GM18498 (cell line): ENCODE data around the gene LARGE1.
A peak's percentile ranks its signal among the peaks of the same experiment; 100 is the strongest.
"Not testable (repeated sequence)": the region's sequence is repeated elsewhere in the genome, so short reads cannot be mapped to it uniquely, and the experiment has no call there.

Experiments
- ATAC-seq: cut with Tn5 transposase; IDR thresholded peaks from one replicate; pipeline ENCODE4 v1.9.1; 2021; ENCODE audit warnings: mild to moderate bottlenecking, moderate library complexity; ENCODE audit not compliant: unreplicated experiment

The LARGE1 gene

DNA sequence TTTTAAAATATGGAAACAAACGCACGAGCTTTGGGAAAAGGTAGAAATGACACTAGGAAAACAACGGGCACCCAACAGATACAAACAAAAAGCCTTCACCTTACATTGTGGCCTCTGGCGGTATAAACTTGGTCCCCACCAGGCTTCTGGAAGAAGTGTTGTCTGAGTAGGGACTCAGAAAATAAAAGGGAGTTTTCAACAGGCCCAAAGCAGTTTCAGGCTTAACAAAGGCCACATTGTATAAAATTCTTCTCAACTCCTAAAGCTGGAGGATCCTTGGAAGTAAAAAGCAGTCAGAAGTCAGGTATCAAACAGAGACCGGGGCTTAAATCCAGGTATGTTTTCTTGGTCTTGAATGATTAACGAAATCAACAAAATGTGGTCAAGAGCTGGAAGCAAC is 61.0 kb downstream of the LARGE1 start:
- no peak for ATAC-seq

DNA sequence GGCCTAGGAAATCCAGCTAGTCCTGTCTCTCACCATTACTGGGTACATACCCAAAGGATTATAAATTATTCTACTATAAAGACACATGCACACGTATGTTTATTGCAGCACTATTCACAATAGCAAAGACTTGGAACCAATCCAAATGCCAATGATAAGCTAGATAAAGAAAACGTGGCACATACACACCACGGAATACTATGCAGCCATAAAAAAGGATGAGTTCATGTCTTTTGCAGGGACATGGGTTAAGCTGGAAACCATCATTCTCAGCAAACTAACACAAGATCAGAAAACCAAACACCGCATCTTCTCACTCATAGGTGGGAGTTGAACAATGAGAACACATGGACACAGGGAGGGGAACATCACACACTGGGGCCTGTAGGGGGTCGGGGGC is 61.6 kb downstream of the LARGE1 start:
- not testable (repeated sequence) for ATAC-seq

- not testable (repeated sequence) for ATAC-seq
Measured at GRCh38 chr22:33857767-33858166, 62.5 kb downstream of the LARGE1 start.

- no peak for ATAC-seq
Measured at GRCh38 chr22:33854724-33855123, 65.6 kb downstream of the LARGE1 start.

DNA sequence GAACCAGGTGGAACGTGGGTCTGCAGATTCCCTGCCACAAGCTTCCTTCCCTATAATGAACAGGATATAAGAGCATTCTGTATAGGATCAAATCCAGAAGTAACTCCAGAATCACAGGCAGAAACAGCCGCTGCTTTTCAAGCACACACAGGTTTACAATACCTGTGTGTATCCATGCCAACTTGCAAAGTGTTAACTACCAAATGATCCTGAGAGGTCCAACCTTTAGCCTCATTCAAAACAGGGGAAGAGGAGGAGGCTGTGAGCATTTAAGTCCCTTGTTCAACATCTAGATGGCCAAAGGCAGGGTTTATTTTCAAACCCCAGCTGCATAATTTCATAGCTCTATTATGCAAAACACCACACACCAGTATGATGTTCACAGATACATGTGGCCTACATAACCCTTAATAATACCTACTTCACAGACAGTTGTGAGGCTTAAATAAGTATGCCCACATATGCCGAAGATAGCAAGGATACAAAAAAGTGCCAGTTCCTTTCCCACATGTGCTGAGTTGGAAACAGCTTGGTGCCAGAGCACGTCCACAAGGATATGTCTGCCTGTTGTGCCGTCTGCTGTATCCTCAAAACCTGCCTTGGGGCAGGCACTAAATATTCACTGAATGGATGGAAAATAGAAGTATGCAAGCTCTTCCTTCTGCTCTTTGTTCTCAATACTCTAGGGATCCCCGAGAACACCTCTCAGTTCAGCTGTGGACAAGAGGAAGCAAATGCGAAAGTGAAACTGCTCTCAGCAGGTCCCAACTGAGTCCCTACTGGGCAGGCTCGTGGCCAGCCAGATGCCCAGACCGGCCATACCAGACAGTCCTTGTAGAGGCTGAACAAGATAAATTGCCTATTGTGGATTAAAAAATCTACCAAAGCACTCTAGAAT is 66.8 kb downstream of the LARGE1 start:
- ATAC-seq, result peak; percentile 90

DNA sequence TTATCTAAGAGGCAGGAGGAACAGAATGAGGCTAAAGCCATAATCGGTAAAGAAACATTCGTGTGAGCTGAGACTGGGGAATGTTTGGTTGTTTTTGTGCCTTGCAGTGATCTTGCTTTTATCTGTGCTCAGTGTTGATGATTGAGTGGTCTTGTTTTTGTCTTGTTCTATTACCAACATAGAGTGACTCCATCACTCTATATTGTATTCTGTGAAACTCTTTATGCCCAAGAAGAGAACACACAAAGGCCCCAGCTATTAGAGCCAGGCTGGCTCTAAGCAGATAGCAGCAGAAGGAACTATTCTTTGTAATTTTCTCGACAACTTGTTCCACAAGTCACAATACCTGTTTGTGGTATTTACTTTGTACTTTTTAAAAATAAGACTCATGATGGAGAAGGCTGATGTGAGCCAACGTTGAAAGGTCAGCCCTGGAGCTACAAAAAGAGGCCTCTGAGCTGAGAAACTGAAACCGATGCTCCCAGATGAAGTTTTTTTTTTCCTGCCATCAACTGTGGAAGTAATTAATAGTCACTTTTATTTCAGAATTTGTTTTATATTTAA is 68.4 kb downstream of the LARGE1 start:
- no peak for ATAC-seq

DNA sequence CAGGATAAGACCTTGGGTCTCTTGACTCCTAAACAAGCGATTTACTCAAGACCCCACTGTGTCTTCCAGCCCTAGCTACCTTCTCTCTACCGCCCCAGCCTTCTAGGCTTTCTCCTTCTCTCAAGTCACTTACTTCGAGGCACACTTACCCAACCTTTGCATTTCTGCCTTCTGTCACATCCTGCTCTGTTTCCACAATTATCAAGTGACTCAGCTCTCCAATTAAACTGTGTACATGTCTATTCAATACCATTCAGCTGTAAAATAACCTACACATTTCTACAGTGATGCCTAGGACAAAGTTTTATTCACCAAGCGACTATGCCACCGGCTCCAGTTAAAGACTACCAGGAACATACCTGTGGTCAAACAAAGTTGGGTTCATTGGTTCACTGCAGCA is 69.0 kb downstream of the LARGE1 start:
- no peak for ATAC-seq

GRCh38 chr22:33850724-33851123 is 69.6 kb downstream of the LARGE1 start:
- ATAC-seq, result no peak

DNA sequence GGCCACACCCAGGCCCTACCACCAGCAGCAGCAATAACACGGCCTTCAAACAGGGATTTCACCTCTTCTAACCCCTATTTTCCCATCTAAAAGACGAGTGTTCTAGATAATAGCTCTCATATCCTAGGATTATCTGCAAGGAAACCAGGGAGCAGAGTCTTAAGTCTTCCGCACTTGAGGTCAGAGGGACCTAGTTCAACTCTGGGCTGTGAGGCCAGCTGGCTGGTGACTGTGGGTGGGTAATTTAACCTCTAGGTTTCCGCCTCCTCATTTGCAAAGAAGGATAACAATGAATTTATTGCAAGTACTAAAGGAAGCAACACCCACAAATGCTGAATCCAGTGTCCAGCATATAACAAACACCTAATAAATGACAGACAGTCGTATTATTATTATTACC is 70.1 kb downstream of the LARGE1 start:
- no peak for ATAC-seq

DNA sequence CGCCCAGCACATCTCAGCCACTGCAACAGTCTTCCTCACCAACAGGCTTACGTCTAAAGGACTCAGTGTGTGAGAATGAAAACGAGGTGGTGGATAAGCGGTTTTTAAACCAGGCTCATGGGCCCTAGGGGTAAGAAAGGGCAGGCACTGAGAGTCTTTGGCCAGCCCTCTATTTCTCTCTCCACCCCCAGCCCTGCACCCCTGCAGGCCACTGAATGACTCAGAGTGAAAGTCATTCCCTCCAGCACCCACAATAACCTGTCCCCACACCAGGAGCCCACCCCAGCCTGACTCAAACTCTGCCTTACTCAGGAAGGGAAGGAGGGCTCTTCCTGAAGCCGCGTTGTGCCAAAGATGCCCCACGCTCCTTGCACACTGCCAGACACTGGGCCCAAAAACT is 72.0 kb downstream of the LARGE1 start:
- no peak for ATAC-seq

GRCh38 chr22:33844273-33844672 is 76.0 kb downstream of the LARGE1 start:
- no peak for ATAC-seq

GRCh38 chr22:33842421-33843094 is 77.7 kb downstream of the LARGE1 start:
- no peak for ATAC-seq

DNA sequence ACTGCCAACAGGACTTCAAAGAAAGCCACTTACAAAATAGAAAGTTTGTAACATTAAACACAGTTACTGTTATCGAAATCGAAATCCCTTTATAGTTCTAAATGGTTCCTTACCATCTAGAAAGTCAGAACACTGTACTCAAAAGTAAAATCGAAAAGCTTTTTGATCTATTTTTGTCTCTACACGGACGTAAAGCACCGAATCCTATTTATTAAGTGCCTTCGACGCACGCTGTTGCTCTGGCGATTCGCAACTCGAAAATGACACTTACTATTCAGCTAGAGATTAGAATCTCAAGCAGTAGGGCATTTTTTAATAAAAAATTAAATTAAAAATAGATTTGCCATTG is 78.3 kb downstream of the LARGE1 start:
- ATAC-seq, result no peak

DNA sequence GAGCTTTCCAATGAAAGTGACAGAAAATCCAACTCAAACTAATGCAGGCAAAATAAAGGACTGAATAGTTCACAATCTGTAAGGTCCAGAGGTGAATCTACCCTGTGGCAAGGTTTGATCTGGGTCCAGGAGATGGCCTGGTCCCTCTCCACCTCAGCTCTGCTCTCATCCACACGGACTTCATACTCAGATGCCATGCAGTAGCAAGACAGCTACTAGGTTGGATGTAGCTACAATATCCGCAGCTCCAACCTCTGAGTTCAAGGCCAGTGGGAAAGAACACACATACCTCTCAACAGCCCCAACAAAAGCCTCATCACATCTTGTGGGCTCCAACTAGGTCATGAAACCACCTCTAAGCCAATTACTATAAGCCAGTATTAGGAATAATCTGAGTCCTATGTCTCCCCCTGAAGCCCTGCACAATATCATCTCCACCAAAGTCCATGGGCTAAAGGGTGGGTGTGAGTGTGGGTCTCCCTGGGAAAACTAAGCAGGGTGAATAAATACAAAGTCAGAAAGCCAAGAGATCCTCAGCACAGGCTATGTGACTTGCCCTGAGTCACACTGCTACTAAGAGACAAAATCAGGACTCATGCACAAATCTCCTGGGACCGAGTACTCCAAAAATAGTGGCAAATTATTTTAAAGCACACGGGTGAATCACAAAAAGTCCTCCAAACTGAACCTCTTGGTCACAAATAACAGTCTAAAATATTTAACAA is 78.8 kb downstream of the LARGE1 start:
- no peak for ATAC-seq

GRCh38 chr22:33838644-33839043 is 81.6 kb downstream of the LARGE1 start:
- no peak for ATAC-seq

DNA sequence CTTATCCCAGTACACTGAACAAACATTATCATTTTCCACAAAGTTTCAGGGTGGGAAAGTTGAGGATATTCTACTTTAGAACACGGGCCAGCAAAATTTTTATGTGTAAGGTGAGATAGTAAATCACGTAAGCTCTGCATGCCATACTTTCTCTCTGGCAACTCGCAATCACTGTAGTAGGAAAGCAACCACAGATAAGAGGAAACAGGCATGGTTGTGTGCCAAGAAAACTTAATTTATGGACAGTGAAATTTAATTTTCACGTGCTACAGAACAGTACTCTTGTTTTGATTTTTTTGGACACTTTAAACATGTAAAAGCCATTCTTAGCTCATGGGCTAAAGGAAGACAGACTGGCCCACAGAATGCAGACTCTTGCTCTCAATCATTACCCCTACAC is 82.5 kb downstream of the LARGE1 start:
- ATAC-seq, result no peak

- ATAC-seq, result no peak
Measured at GRCh38 chr22:33835265-33835664, 85.0 kb downstream of the LARGE1 start.

DNA sequence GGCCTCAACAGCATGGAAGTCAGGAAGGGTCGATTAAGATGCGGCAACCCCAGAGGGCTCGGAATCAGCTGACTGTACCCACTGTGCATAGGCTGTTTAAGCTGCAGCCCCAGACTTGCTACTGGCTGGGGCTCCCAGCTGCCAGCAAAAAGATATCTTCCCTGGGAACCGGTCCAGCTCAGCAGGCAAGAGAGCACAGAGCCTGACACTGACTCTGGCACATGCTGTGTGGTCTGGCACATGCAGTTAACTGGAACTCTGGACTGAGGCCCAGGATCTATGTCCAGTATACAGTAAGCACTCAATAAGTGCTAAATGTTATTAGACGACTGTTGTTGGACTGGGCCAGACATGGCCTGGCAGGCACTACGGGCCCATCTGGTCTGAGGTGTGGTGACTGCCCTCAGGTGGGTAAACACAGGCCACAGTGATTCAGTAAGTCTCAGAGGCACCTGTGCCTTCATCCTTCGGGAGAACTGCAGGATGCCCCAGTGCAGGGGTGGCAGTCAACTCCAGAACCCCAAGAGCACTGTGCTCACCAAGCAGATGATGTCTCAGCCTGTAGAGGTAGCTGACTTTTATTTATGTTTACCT is 87.6 kb downstream of the LARGE1 start:
- ATAC-seq, result no peak

GRCh38 chr22:33831651-33832050 is 88.6 kb downstream of the LARGE1 start:
- no peak for ATAC-seq

DNA sequence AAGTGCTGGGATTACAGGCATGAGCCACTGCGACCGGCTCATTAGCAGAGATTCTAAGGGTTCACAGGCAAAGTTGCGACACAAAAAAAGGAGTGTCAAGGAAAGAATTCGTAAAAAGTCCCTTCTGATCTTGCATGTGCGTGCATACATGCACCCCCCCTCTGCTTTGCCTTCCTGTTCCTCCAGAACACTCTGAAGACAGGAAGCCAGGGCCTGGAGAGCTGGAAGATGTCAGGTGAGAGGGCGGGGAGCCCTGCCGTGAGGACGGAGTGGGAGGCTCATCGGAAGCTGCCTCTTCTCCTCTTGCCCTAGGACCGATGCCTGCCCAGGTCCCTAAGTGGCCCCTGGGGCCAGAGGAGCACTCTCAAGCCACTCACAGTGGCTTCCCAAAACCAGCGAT is 89.1 kb downstream of the LARGE1 start:
- no peak for ATAC-seq
